Forelimb muscle (tissue), 1 donor: Measurements from ENCODE around the gene RLN3. TPM values are rescaled to one million over a fixed set of nuclear protein-coding genes. Genes with fewer than 3 reads are reported as not detected.
"Not testable (repeated sequence)": the region's sequence is repeated elsewhere in the genome, so short reads cannot be mapped to it uniquely, and the experiment has no call there.

Experiments
- DNase-seq: peaks from one replicate; pipeline ENCODE4 v3.0.0-alpha.2; 2013; ENCODE audit warnings: low read depth
- polyA plus RNA-seq: library from polyadenylated mRNA; unstranded; fragments of 120-200 nt; gene quantifications from one replicate; pipeline ENCODE4 v1.2.1, GENCODE V29; 2013; ENCODE audit not compliant: insufficient read length

The RLN3 gene
- polyA plus RNA-seq, 1 donor = not detected

GRCh38 chr19:14021474-14021873, 6.5 kb upstream of the RLN3 start:
- DNase-seq = no peak

GRCh38 chr19:14022469-14022868, 5.5 kb upstream of the RLN3 start:
- no peak for DNase-seq

- DNase-seq = no peak
Measured at GRCh38 chr19:14023404-14024235, 4.3 kb upstream of the RLN3 start.

GRCh38 chr19:14026652-14027192, 1.2 kb upstream of the RLN3 start:
- not testable (repeated sequence) for DNase-seq

GRCh38 chr19:14028901-14029300, 953 bp downstream of the RLN3 start:
- DNase-seq = no peak

GRCh38 chr19:14030997-14031718, 3.2 kb downstream of the RLN3 start:
- DNase-seq = no peak

GRCh38 chr19:14031719-14032480, 4.0 kb downstream of the RLN3 start, which contains the start of gene IL27RA:
Gene IL27RA (plus strand): TSS chr19:14031762. CDS start chr19:14031873, 111 bp downstream.
- no peak for DNase-seq

- DNase-seq = no peak
Measured at GRCh38 chr19:14033946-14034345, 6.0 kb downstream of the RLN3 start.

GRCh38 chr19:14035159-14035558, 7.2 kb downstream of the RLN3 start:
- DNase-seq = not testable (repeated sequence)

- DNase-seq = no peak
Measured at GRCh38 chr19:14035706-14036105, 7.8 kb downstream of the RLN3 start.

GRCh38 chr19:14039181-14039580, 11.2 kb downstream of the RLN3 start:
- no peak for DNase-seq

- peak; percentile 62 for DNase-seq
Measured at GRCh38 chr19:14042659-14043608, 15.0 kb downstream of the RLN3 start.

- DNase-seq = not testable (repeated sequence)
Measured at GRCh38 chr19:14047866-14048265, 19.9 kb downstream of the RLN3 start.

- DNase-seq = no peak
Measured at GRCh38 chr19:14048443-14049153, 20.6 kb downstream of the RLN3 start.

GRCh38 chr19:14050512-14050911, 22.6 kb downstream of the RLN3 start:
- no peak for DNase-seq

- not testable (repeated sequence) for DNase-seq
Measured at GRCh38 chr19:14050961-14051360, 23.0 kb downstream of the RLN3 start.

GRCh38 chr19:14051980-14052379, 24.0 kb downstream of the RLN3 start:
- no peak for DNase-seq

GRCh38 chr19:14052470-14052869, 24.5 kb downstream of the RLN3 start:
- no peak for DNase-seq

- DNase-seq = no peak
Measured at GRCh38 chr19:14053032-14053431, 25.1 kb downstream of the RLN3 start.

- no peak for DNase-seq
Measured at GRCh38 chr19:14053500-14053899, 25.6 kb downstream of the RLN3 start.
